NB4 (cell line): ENCODE measurements around the gene KIF1A.
A peak's percentile ranks its signal among the peaks of the same experiment; 100 is the strongest.

Experiments used
- DNase-seq: peaks from one replicate; pipeline ENCODE4 v3.0.0; 2010; ENCODE audit warnings: low read depth
- H3K4me3 ChIP-seq: one replicate; pipeline ENCODE4 v1.5.1; 2011; ENCODE audit warnings: mild to moderate bottlenecking, low read depth, low read length, moderate library complexity
- CTCF ChIP-seq: IDR thresholded peaks from one replicate; pipeline ENCODE4 v1.5.1; 2012; ENCODE audit warnings: low read depth, low read length
- MAX ChIP-seq: IDR thresholded peaks from 2 replicates; pipeline ENCODE4 v1.6.1; 2011; ENCODE audit warnings: low read depth, low read length
- MYC ChIP-seq: IDR thresholded peaks from 2 replicates; pipeline ENCODE4 v1.6.1; 2011; ENCODE audit warnings: low read depth, low read length
- POLR2A ChIP-seq: IDR thresholded peaks from 2 replicates; pipeline ENCODE4 v1.6.1; 2011; ENCODE audit warnings: mild to moderate bottlenecking; ENCODE audit not compliant: insufficient read length; ENCODE audit errors: extremely low read depth

Gene KIF1A

GRCh38 chr2:240735476-240735875, 84.5 kb downstream of the KIF1A start:
- no peak for DNase-seq
- TF ChIP-seq MAX = no peak
- no peak for TF ChIP-seq CTCF
- no peak for TF ChIP-seq MYC
- no peak for TF ChIP-seq POLR2A
- no peak overlapping the region for H3K4me3 ChIP-seq

- TF ChIP-seq POLR2A (no peak), MYC (no peak), MAX (no peak), CTCF (no peak)
Measured at GRCh38 chr2:240734756-240735155, 85.3 kb downstream of the KIF1A start.

GRCh38 chr2:240733803-240734495, 86.1 kb downstream of the KIF1A start:
- H3K4me3 ChIP-seq = no peak overlapping the region
- no peak for TF ChIP-seq MYC
- TF ChIP-seq POLR2A = no peak
- peak; percentile 65 for TF ChIP-seq CTCF
- no peak for TF ChIP-seq MAX
- DNase-seq = peak; percentile 60

More at GRCh38 chr2:240734756-240735155, 85.3 kb downstream of the KIF1A start:
- no peak for DNase-seq
- no peak overlapping the region for H3K4me3 ChIP-seq

GRCh38 chr2:240732911-240733622, 87.0 kb downstream of the KIF1A start:
- DNase-seq = no peak
- no peak for TF ChIP-seq MAX
- TF ChIP-seq POLR2A = no peak
- no peak for TF ChIP-seq MYC
- TF ChIP-seq CTCF = no peak
- H3K4me3 ChIP-seq = no peak overlapping the region

- H3K4me3 ChIP-seq = no peak overlapping the region
- TF ChIP-seq CTCF (no peak), POLR2A (no peak), MAX (no peak), MYC (no peak)
- no peak for DNase-seq
Measured at GRCh38 chr2:240732184-240732583, 87.8 kb downstream of the KIF1A start.
